HG03460 (cell line): ENCODE data around the gene HSPB6.
"Not testable (repeated sequence)": the region's sequence is repeated elsewhere in the genome, so short reads cannot be mapped to it uniquely, and the experiment has no call there.

Source experiments
- ATAC-seq: cut with Tn5 transposase; IDR thresholded peaks from one replicate; pipeline ENCODE4 v1.9.1; 2021; ENCODE audit not compliant: unreplicated experiment

Gene HSPB6

DNA sequence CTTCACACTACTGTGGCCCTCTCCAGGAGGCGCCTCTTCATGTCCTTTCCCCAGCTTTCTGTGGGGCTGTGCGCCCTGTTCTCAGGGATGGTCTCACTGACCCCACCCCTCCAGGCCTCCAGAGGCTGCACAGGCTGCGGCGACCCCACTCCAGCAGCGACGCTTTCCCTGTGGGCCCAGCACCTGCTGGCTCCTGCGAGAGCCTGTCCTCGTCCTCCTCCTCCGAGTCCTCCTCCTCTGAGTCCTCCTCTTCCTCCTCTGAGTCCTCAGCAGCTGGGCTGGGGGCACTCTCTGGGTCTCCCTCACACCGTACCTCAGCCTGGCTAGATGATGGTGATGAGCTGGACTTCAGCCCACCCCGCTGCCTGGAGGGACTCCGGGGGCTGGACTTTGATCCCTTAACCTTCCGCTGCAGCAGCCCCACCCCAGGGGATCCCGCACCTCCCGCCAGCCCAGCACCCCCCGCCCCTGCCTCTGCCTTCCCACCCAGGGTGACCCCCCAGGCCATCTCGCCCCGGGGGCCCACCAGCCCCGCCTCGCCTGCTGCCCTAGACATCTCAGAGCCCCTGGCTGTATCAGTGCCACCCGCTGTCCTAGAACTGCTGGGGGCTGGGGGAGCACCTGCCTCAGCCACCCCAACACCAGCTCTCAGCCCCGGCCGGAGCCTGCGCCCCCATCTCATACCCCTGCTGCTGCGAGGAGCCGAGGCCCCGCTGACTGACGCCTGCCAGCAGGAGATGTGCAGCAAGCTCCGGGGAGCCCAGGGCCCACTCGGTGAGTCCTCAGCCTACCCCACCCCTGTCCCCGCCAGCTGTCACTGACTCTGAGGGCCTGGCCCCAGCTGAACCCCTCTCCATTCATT, 29.7 kb upstream of the HSPB6 start:
- ATAC-seq, result no peak

DNA sequence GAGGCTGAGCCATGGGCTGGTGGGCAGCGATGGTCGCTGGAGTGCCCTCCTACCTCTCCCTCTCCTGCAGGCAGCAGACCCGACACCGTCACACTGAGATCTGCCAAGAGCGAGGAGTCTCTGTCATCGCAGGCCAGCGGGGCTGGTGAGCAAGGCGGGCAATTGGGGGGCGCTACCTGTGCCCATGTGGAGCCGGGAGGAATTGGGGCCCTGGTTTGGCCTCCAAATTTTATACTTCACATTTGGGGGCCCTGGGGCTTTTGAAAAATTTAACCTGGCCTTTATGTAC, 28.5 kb upstream of the HSPB6 start:
- no peak for ATAC-seq

DNA sequence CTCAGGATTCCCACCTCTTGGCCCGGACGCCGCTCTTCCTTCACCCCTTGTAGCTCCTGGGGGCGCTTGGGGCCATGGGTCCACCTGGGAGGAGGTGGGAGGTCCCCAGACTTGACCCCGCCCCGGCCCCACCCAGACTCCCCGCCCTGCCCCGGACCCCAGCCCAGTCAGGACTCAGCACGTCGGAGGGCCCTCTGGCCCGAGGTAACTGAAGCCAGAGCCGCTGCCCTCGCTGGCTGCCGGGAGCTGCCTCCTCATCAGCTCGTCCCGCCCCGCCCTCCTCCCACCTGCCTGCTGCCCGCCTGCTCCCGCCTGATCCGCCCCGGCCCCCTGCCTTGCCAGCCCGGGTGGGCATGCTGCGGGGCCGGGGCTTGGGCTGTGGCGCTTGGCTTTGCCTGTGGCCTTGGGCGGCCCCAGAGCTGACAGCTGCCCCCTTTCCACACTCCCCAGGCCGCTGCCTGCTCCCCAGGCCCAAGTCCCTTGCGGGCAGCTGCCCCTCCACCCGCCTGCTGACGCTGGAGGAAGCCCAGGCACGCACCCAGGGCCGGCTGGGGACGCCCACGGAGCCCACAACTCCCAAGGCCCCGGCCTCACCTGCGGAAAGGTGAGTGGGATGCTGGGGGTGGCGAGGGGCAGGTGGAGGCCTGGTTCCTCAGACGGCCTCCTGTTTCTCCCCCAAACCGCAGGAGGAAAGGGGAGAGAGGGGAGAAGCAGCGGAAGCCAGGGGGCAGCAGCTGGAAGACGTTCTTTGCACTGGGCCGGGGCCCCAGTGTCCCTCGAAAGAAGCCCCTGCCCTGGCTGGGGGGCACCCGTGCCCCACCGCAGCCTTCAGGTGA, 27.9 kb upstream of the HSPB6 start:
- ATAC-seq, result no peak

- ATAC-seq, result no peak
Measured at GRCh38 chr19:35783469-35784434, 26.9 kb upstream of the HSPB6 start.

GRCh38 chr19:35782589-35782988, 25.8 kb upstream of the HSPB6 start:
- ATAC-seq, result no peak

DNA sequence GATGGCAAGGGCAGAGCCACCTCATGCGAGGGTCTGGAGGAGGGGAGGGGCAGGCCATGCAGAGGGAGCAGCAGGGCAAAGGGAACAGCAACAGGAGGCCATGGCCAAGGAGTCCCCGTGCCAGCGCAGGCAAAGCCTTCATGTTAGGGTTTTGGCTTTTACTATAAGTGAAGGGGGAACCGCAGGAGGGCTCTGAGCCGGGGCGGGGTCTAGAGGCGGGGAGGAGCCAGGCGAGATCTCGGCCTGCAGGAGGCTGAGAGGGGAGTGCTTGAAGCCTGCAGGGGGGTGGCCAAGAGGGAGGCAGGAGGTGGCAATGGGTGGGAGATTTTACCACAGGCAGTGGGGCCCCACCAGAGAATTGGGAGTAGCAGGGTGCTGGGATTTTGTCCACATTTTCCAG, 24.8 kb upstream of the HSPB6 start:
- ATAC-seq, result no peak

GRCh38 chr19:35780717-35781116, 23.9 kb upstream of the HSPB6 start:
- ATAC-seq, result no peak

GRCh38 chr19:35780058-35780457, 23.2 kb upstream of the HSPB6 start:
- no peak for ATAC-seq

DNA sequence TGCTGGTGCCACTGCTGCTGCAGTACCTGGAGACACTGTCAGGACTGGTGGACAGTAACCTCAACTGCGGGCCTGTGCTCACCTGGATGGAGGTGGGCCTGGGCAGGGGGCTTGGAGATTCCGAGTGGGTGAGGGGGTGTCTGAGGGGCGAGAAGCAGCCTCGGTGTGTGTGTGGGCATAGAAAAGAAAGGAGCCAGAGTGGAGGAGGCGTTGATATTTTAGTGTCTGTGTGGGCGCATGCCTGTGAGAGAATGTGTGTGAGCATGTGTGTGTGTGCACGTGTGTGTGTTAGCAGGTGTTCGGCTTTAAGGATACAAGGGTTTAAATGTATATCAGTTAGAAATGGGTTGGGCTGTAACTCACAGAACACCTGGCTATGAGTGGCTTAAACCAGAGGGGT, 22.2 kb upstream of the HSPB6 start:
- no peak for ATAC-seq

DNA sequence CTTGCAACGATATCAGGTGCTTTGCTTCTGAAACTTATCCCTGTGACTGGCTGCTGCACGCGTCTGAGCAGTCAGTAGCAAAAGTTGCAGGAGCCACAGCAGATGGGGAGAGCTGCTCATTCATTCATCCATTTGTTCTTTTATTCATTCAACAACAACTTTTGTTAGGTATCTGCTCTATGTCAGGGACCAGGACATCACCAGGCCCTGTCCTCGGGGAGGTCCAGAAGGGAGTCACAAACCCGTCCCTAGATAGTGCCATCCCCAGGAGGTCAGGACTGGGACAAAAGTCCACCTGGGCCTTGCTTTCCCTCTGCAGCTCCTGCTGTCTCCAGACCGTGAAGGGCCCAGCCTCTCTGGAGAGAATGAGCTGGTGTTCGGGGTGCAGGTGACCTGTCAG, 21.1 kb upstream of the HSPB6 start:
- ATAC-seq, result no peak

DNA sequence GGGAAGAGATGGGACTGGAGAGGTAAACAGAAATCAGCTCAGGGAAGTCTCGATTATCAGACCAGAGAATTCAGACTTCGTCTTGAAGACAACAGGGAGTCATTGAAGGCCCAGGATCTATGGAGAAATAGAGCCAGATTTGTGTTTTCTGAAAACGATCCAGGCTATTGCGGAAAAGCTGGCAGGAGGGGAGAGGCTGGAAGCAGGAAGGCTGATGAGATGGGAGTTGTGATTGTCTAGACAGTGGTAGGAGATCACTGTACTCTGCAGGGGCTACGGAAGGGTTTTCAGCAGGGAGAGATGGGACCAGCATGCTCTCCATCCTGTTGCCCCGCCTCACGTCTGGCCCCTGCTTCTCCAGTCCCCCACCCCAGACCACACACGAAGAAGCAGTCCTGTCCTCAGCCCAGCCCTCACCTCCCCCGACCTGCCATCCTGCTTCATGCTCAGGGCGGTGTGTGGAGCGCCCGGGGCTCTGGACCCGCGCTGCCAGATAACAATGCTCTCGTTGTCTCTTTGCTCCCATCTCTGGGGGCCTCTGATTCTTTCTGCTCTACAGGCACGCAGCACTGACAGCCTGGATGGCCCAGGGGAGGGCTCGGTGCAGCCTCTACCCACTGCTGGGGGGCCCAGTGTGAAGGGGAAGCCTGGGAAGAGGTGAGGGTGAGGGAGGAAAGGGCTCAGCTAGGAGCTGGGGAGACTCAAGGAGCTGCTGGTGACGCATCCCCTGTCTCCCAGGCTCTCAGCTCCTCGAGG, 20.4 kb upstream of the HSPB6 start:
- no peak for ATAC-seq

DNA sequence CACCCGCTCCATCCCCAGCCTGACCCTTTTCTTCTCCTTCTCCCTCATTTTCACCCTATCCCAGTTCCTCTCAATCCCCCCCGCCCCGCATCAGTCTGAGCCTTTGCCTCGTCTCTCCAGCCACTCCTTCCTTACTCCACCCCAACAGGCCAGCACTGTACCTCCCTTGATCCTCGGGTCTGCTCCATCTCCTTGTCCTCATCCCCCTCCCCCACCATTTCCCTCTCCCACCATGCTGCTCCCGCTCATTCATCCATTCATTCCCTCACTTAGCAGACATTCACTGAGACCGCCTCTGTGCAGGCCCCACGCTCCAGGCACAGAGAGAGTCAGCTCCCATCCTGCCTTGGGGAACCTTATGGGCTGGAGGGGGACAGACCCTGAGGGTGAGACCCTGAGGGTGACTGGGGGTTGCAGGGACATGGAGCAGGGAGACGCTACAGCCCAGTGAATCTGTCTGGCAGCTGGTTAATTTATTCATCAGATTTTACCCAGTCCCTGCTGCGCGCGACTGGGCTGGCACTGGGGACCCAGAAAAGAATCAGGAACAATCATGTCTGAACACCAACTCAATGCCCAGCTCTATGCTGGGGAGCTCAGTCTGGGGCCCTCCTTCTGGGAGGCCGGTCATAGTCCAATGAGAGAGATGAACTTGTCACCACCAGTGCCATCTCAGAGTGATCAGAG, 19.4 kb upstream of the HSPB6 start:
- ATAC-seq, result no peak

- peak; percentile 92 for ATAC-seq
Measured at GRCh38 chr19:35775298-35776101, 18.7 kb upstream of the HSPB6 start, which contains the start of gene ARHGAP33. TSS of gene ARHGAP33 (plus strand) at chr19:35775564. CDS start at chr19:35775659, 95 bp downstream.

- ATAC-seq, result no peak
Measured at GRCh38 chr19:35775046-35775297, 18.1 kb upstream of the HSPB6 start.

- no peak for ATAC-seq
Measured at GRCh38 chr19:35774274-35775045, 17.6 kb upstream of the HSPB6 start.

- no peak for ATAC-seq
Measured at GRCh38 chr19:35773020-35773806, 16.4 kb upstream of the HSPB6 start.

DNA sequence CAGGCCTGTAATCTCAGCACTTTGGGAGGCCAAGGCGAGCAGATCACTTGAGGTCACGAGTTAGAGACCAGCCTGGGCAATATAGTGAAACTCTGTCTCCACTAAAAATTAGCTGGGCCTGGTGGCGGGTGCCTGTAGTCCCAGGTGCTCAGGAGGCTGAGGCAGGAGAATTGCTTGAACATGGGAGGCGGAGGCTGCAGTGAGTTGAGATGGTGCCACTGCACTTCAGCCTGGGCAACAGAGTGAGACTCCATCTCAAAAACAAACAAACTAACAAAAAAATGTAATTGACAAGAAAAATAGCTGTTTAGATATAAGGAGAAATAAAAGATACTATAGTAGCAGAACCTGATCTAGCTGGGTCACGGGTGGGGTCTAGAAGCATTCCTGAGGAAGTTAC, 15.5 kb upstream of the HSPB6 start:
- ATAC-seq, result not testable (repeated sequence)

- no peak for ATAC-seq
Measured at GRCh38 chr19:35768082-35768421, 11.2 kb upstream of the HSPB6 start.
